NOMO-1 treated with DMSO at 0.1 percent for 48 hours (cell line): ENCODE data around the gene GATA5.

Experiments used
- DNase-seq: peaks from one replicate; lab custom pipeline; 2025; ENCODE audit not compliant: unreplicated experiment; lab: John Stamatoyannopoulos, UW

The GATA5 gene

DNA sequence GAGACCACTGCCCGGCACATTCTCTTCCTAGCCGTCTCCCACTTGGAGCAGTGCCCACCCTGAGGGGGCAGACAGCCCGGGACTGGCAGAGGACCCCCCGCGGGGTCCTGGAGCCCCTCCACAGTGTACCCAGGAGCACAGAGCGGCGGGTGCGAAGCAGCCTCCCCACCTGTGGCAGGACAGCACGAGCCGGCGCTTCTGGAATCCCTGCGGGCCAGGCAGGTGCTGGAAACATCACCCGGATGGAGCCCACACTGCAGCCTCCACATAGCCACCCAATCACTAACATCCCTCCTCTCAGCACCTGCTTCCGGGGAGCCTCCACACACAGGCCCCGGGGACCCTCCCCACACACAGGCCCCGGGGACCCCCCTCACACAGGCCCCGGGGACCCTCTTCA lies 18.7 kb downstream of the GATA5 start:
- DNase-seq: no peak

DNA sequence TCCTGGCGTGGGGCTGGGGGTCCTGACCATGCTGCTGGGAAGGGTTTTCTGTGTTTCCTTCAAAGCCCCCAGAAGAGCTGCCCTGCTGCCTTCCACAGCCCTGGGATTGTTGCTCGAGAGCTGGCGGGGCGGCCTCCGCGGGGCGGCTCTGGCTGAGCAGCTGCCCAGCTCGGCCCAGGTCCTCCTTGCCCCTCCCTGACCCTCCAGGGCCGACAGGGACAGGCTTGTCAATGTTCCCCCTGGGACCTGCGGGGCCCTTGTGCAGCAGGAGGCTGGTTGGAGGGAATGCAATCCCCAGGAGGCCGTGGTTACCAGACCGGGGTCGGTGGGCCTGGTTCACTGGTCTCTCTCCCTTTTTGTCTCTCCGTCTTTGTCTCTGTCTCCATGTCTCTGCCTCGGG lies 19.9 kb downstream of the GATA5 start:
- DNase-seq: no peak

DNA sequence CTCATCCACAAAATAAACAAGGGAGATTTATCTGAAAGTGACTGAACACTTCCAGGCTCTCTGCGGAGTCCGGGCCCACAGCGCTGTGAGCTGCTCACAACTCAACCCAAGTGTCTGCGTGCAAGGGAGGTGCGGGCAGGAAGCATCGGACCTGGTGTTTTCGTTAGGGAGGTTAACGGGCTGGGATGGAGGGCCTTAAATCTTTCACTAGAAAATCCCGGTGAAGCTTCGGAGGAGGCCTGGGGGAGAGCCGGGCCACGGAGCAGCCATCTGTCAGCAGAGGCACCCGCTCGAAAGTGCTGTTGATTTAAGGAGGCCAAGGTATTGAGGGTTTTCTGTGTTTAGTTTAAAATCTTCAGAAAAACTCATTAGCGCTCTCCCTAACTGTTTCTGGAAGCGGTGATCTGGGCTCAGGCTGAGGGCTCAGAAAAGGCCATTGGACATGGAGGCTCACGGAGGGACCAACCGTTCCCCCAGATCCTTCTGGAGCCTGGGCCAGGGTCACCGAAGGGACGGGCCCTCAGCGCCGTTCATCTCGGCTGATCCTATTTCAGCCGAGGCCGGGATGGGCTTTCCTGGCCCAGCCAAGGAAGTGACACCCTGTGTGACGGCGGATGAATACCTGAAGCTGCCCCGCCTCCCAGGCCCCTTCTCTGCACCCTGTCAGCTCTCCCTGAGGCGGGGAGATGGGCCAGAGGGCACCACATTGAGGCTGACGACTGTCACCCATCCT lies 20.7 kb downstream of the GATA5 start:
- DNase-seq: no peak

DNA sequence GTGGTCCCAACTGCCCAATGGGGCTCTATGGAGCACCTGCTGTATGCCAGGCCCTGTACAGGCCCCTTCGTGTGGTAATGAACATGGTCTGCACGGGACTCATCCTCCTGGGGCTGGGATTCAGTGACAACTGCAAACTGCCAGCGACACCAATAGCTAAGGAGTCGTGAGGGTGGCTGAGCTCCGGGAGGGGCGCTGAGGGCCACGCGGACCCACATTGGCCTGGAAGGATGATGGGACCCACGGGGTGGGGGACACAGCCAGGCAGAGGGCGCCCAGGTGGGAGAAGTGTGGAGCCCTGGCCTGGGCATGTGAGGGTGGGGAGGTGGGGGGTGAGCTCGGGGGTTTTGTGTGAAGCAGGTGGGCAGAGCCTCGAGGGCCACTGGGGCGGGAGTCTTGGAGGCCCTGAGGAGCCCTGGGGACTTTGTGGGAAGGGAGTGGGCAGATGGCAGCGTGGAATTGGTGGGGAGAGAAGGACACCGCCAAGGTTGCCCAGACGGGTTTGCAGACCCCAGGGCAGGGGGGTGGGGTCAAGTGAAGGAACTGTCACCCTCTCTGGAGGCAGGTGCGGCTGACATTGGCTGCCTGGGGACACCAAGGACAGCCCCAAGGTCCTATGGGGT lies 22.5 kb downstream of the GATA5 start:
- no peak for DNase-seq

DNA sequence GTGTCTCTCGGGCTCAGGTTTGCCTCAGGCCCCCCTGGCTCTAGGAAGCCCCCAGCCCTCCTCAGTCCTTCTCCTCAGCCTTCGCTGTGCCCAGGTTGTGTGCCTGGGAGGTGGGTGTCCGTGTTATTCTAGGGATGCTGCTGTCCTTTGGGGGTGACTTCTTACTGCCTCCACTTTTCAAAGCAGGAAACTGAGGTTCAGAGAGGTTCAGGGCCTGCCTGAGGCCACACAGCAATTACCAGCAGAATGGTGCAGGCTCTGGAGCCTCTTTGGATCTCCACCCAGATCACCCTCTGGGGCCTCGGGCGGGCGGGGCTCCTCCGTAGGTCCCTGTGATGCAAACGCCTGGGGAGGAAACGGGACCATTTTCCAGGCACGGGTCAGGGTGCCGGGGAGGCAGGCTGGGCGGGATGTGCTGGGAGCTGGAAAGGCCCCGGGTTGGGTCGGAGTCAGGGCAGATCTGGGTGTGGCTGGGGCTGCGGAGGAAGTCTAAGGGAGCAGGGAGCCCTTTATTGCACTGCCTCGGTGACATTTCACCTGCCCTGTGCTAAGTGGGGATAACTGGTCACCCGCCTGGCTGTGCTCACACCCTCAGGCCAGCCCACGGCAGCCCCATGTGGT lies 23.2 kb downstream of the GATA5 start:
- no peak for DNase-seq

DNA sequence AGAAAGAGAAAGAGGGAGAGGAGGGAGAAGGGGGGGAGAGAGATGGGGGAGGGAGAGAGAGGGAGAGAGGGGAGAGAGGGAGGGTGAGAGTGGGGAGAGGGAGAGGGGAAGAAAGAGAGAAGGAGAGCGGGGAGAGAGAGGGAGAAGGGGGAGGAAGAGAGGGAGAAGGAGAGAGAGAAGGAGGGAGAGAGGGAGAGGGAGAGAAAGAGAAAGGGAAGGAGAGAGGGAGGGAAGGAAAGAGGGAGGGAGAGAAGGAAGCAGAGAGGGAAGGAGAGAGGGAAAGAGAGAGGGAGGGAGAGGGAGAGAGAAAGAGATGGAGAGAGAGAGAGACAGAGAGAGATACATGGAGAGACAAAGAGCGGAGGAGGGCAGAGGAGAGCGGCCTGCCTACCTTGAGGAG lies 23.8 kb downstream of the GATA5 start:
- no peak for DNase-seq

DNA sequence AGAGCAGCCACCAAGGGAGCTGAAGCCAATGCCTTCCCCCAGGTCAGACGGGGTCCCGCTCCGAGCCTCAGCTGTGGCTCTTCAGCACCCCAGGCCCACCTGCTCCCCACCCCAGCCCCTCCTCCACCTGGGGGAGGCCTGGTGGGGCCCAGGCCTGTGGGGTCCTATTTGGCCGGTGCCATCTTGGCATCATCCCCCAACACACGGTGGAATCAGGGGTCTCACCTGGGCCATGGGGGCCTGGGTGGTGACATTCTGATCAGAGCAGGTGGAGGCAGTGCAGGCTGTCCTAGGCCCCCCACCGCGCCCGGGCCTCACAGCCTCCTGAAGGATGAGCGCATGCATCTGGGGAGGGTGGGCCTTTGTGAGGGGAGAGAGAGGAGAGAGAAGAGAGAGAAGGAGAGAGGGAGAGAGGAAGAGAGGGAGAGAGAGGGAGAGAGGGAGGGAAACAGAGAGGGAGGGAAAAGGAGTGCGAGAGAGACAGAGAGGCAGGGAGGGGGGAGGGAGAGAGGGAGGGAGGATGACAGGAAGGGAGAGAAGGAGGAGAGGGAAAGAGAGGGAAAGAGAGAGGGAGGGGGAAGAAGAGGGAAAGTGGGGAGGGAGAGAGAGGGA lies 24.5 kb downstream of the GATA5 start:
- DNase-seq: no peak

DNA sequence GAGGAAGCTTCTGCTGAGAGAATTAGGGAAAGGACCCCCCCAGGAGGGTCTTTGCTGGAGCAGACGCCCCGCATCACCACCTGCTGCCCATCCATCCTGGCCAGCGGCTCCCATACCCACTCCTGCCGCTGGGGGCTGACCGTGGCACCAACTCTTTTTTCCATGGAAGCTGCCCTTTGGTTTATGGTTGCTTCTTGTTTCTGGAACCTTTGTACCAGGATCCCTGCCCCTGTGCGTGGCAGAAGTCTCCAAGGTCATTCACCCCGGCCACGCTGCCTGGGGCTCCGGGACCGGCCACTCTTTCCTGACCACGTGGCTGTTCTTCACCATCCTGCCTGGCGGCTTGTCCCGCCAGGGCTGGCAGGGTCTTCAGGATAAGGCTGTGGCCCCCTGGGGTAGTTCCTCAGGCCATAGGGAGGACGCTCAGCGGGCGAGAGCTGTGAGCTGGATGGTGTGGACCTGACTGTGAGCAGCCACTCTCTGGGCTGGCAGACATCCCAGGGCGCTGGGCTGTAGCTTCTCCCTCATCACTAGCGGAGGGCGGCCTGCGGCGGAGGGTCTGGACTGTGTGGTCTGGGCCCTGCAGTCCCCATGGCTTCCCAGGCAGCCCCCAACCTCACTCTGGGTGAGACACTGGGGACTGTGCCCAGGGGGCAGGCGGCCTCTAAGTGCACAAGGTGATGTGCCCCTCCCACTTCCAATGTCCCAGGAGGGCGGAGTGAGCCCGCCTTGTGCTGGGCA lies 25.7 kb downstream of the GATA5 start:
- no peak for DNase-seq

DNA sequence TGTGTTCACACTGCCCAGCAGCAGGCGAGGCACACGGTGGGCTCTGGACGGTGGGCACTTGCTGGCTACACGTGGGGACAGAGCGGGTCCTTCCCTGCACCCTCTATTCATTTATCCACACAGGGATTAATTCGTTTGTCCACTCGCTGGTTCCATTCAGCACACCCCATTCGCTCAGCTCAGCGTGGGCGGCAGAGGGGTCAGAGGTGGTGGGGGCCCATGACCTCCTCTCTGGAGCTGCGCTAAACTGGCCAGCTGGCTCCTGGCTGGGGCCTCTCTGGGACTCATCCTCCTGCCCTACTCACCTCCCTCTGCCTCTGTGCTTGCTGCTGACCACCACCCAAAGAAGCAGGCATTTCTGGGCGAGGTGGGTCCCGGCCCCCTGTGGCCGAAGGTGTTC lies 27.0 kb downstream of the GATA5 start:
- DNase-seq: no peak

DNA sequence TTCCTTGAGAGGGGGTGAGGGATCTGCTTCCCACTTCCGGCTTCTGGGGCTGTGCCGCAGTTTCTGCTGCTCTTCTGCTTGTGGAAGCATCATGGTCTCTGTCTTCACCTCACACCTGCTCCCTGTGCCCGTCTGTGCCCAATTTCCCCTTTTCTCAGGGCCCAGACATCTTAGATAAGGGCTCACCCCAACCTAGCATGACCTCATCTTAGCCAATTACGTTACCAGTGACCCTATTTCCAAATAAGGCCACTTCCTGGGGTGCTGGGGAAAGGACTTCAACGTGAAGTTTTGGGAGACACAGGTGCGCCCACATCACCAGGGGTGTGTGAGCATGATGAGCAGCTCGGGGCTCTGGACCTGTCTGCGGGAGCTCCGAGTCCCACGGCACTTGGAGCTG lies 27.8 kb downstream of the GATA5 start:
- DNase-seq: no peak

DNA sequence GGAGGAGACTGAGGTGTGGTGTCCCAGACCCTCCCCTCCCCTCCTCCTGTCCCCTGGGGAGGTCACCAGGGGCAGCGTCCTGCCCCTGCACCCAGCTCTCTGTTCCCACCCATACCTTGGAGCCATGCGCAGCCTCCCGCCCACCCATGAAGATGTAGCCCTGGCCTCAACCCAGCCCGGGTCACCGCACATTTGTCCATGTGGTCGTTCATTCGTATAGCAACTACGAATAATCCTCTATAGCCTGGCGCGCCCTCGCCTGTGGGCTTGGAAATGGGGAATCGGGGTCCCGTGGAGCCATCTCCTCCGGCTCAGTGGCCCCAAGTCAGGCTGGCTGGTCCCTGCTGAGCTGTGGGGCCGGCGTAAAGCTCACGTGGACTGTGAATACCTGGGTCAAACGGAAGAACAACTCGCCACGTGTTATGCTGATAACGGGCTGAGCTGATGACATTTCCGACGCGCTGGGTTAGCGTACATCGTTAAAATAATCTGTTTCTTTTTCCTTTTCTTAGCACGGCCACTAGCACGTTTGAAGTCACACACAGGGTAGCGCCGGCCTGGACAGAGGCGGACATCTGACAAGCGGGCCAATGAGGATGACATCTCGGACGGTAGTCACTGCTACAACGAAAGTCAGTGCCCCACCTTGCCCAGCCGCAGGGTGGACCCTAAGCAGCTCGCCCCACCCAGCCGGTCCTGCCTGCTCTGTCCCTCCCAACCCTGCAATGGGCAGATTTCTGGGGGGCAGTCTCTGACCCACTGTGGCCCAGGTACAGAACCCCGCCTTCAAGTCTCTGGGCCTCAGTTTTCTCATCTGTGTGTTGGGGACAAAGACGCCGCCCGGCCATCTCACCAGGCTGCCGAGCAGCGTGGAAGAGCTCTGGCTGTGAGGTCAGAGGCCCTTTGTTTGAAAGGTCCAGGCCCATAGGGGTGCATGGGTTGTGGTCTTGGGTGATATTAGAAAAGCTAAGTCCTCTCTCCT lies 28.6 kb downstream of the GATA5 start:
- DNase-seq: no peak

DNA sequence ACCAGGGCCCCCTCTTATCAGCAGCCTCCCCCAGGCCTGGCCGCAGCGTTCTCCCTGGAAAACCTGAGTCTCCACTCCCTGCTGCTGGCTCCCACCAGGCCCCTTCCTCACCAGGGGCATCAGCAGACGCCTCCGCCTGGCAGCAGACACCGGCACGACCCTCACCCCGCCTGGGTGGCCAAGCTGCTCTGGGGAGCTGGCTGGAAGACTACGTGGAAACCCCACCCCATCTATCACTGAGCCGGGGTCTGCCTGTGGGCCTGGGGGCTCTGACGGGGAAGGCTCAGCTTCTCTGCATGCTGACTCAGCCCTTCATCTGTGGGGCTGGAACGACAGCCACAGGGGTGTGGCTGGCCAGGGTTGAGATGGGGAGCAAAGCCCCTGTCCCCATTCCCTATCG lies 29.3 kb downstream of the GATA5 start:
- DNase-seq: no peak

DNA sequence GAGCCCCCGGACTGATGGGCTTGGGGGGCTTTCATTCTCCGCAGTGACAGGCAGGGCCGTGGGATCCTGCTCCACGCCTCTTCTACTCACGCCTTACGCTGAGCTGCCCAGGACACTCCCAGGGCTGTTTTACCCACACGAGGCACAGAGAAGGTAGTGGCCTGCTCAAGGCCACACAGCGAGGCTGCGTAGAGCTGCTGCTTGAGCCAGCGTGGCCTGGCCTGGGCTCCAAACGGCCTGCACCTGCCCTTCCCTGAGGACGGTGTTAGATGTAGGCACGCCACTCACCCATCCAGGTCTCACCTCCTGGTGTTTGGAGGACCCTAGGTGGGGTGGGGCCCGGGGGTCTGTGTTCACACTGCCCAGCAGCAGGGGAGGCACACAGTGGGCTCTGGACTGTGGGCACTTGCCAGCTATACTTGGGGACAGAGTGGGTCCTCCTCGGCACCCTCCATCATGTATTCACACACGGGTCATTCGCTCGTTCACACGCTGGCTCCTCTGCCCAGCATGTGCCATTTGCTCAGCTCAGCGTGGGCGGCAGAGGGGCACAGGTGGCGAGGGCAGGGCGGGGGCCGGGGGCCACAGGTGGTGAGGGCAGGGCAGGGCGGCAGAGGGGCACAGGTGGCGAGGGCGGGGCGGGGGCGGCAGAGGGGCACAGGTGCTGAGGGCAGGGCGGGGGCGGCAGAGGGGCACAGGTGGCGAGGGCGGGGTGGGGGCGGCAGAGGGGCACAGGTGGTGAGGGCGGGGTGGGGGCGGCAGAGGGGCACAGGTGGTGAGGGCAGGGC lies 30.0 kb downstream of the GATA5 start:
- no peak for DNase-seq

DNA sequence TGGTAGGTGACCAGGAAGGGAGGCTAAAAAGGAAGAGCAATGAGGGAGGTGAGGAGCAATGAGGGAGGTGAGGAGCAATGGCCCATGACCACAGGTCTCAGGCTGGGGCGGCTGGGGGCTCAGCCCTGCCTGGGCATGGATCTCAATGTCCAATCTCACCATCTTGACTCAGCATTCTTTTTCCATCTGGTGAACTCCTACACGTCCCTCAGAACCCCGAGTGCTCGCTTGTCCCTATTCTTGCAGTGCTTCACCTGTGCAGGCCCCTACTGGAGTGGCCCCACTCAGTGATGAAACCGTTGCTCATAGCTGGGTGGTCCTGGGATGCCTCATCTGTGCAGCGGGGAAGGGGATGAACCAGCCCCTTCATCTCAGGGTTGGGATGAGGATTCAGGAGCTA lies 31.5 kb downstream of the GATA5 start:
- no peak for DNase-seq

DNA sequence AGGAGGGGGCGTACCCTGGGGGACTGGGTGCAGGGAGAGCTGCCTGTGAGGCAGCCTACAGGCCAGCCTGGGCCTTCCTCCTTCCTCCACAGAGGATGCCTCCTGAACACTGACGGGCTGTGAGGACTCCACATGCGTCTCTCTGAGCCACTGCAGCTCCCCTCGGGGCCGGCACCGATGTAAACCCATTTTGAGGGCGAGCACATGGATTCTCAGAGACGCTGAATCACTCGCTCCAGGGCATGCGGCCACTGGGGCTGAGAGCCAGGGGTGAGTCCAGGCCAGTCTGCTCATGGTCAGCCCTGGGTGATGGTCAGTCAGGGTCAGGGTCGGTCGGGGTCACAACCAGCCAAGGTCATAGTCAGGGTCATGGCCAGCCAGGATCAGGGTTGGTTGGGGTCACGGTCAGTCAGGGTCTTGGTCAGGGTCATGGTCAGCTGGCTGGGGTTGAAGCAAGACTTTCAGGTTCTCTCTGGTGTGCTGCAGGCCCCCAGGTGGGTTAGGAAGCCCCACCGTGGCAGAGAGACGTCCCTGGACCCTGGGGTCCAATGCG lies 33.7 kb downstream of the GATA5 start:
- DNase-seq: no peak

DNA sequence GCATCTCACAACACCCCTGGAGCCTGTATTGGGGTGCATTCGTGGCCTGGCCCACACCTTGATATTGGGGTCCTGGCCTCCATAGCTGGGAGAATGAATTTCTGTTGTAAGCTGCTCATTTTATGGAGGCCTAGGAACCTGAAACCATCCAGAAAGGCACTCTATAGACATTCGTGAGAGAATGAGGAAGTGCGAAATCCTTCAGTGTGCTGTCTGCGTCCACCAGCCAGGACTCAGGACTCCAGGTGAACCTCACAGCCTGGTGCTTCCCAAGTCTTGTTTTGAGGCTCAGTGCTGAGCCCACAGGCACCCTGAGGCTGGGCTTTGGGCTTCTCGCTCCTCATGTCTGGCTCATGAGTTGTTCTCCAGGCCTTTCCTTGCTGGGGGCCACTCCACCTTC lies 36.6 kb downstream of the GATA5 start:
- peak; percentile 58 for DNase-seq

DNA sequence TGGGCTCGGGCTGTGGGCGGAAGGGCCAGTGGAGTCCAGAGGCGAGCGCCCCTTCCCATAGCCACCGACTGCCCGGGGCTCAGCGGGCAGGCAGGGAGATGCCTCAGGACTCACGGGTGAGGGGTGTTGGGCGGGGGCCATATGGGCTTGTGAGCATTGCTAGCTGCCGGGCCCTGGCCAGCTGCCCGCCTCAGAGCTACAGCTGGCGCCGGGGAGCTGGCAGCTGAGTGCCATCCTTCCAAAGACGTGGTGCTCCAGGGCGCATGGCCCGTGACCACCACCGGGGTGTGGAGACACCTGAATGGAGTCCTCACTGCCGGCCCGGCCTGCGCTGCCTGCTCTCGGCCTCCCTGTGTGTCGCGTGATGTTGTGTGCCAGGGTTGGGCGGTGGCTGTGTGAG lies 37.9 kb downstream of the GATA5 start:
- no peak for DNase-seq

DNA sequence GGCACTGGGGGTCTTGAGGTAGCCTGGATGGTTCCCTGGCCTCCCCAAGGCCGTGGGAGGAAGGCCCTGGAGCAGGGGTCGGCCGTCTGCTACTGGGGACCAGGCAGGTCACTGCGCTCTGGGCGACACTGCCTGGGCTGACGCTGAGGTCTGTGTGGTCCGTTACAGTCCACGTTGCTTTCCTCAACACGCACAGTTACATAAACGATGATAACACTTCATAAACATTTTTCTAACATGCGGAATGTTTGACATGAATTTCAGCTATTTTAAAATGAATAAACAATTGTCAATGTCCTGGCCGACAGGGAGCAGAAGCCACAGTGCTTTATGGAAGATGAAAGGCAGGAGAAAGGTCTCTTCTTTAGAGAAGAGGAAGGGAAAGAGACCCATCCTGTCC lies 38.3 kb downstream of the GATA5 start:
- DNase-seq: no peak

DNA sequence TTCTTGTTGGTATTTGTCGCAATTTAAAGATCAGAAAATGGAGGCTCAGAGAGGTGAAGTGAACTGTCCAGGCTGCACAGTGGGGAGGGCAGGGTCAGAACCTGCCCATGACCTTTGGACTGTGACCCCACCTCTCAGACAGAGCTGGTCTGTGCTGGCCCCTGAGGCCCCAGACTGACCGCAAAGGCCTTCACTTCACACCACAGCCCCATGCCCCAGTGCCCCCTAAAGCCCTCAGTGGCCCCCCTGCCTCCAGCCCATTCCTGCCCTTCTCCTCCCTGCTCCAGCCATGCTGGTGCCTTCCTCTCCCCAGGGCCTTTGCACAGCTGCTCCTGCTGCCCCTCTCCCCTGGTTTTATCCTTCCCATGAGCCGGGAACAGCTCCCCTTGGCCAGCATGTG lies 39.1 kb downstream of the GATA5 start:
- DNase-seq: no peak
